Measurements from ENCODE around the gene MCM3AP.
A peak's percentile ranks its signal among the peaks of the same experiment; 100 is the strongest.

Gene MCM3AP

GRCh38 chr21:46325073-46325912 is 39.9 kb upstream of the MCM3AP start:
- 0 out of 2 replicates have a peak, but pooled peaks have one; percentile 18 for TF ChIP-seq CTCF (IDR thresholded peaks at IDR 0.05; ENCODE audit: low read depth, low read length)
- peak overlapping the region; percentile 81 for H3K4me3 ChIP-seq (ENCODE audit: low read depth, low read length)

- no peak for TF ChIP-seq CTCF (IDR thresholded peaks at IDR 0.05; ENCODE audit: low read depth, low read length)
- H3K4me3 ChIP-seq (ENCODE audit: low read depth, low read length), result peak overlapping the region; percentile 94
Observed at GRCh38 chr21:46324390-46325072, 39.1 kb upstream of the MCM3AP start.

- no peak for TF ChIP-seq CTCF (IDR thresholded peaks at IDR 0.05; ENCODE audit: low read depth, low read length)
- peak within 1 kb of the TSS; percentile 94 for H3K4me3 ChIP-seq (ENCODE audit: low read depth, low read length)
Observed at GRCh38 chr21:46323710-46324389, 38.4 kb upstream of the MCM3AP start, which contains the start of the genes C21orf58 and PCNT. C21orf58 (minus strand) TSS chr21:46323870; CDS start chr21:46322738, 1,132 bp downstream. PCNT (plus strand) TSS chr21:46324156; CDS start chr21:46324229, 73 bp downstream.

GRCh38 chr21:46323227-46323709 is 37.9 kb upstream of the MCM3AP start:
- peak overlapping the region; percentile 94 for H3K4me3 ChIP-seq (ENCODE audit: low read depth, low read length)
- TF ChIP-seq CTCF (IDR thresholded peaks at IDR 0.05; ENCODE audit: low read depth, low read length), result no peak

GRCh38 chr21:46322351-46323226 is 37.2 kb upstream of the MCM3AP start:
- no peak for TF ChIP-seq CTCF (IDR thresholded peaks at IDR 0.05; ENCODE audit: low read depth, low read length)
- peak overlapping the region; percentile 94 for H3K4me3 ChIP-seq (ENCODE audit: low read depth, low read length)

GRCh38 chr21:46320331-46320801 is 35.0 kb upstream of the MCM3AP start:
- H3K4me3 ChIP-seq (ENCODE audit: low read depth, low read length), result no peak overlapping the region
- no peak for TF ChIP-seq CTCF (IDR thresholded peaks at IDR 0.05; ENCODE audit: low read depth, low read length)
